WTC11 (cell line): Measurements from ENCODE around the gene DNAJC18. TPM values are rescaled to one million over a fixed set of nuclear protein-coding genes. Genes with fewer than 3 reads are reported as not detected.
A peak's percentile ranks its signal among the peaks of the same experiment; 100 is the strongest.
"Not testable (repeated sequence)": the region's sequence is repeated elsewhere in the genome, so short reads cannot be mapped to it uniquely, and the experiment has no call there.

Experiments
- ATAC-seq: fragments of 200-7000 bp; cut with Tn5 transposase; 2 replicates; pipeline ENCODE4 v1.10.0; 2021; ENCODE audit warnings: mild to moderate bottlenecking, moderate library complexity
- CTCF ChIA-PET: fragments of 300-600 bp; sonication (Branson Sonifier 250); formaldehyde crosslinking; loops from one replicate; lab custom pipeline; 2021; ENCODE audit warnings: antibody characterized with exemption; lab: Charles Lee
- POLR2A ChIA-PET: fragments of 350-600 bp; sonication (Branson Sonifier 250); formaldehyde crosslinking; loops from one replicate; lab custom pipeline; 2021; ENCODE audit warnings: antibody characterized with exemption; lab: Charles Lee
- DNase-seq: peaks from one replicate; pipeline ENCODE4 v3.0.0; 2021; ENCODE audit warnings: low spot score
- H3K27ac Mint-ChIP-seq: 2 replicates; pipeline ENCODE4 v1.8.0; 2021; ENCODE audit warnings: mixed read lengths
- H3K27me3 Mint-ChIP-seq: 2 replicates; pipeline ENCODE4 v1.8.0; 2021; ENCODE audit warnings: low read depth, mild to moderate bottlenecking, moderate library complexity, mixed read lengths
- H3K36me3 Mint-ChIP-seq: 2 replicates; pipeline ENCODE4 v1.8.0; 2021; ENCODE audit warnings: mixed read lengths
- H3K4me1 Mint-ChIP-seq: 2 replicates; pipeline ENCODE4 v1.8.0; 2022; ENCODE audit warnings: mixed read lengths
- H3K4me3 Mint-ChIP-seq: 2 replicates; pipeline ENCODE4 v1.8.0; 2021; ENCODE audit warnings: mild to moderate bottlenecking, moderate library complexity, mixed read lengths
- H3K9me3 Mint-ChIP-seq: 2 replicates; pipeline ENCODE4 v1.8.0; 2021; ENCODE audit warnings: mixed read lengths
- GRHL2 ChIP-seq: fragments of 250-450 bp; sonication (Bioruptor Pico); IDR thresholded peaks from 2 replicates; pipeline ENCODE4 v1.8.0; 2022; ENCODE audit warnings: mild to moderate bottlenecking, moderate library complexity; ENCODE audit not compliant: insufficient replicate concordance, severe bottlenecking
- SOX15 ChIP-seq: fragments of 250-450 bp; sonication (Bioruptor Pico); IDR thresholded peaks from 2 replicates; pipeline ENCODE4 v1.9.0; 2021; ENCODE audit warnings: mild to moderate bottlenecking
- SP1 ChIP-seq: sonication (generic); formaldehyde crosslinking; conservative IDR thresholded peaks from 2 replicates; pipeline ENCODE4 v1.8.1; 2022; ENCODE audit warnings: missing genetic modification reagents
- total RNA-seq: library from RNA; stranded (reverse); gene quantifications from 3 replicates; pipeline ENCODE4 v1.2.3, GENCODE V29; 2021
- TF ChIP-seq, protein P1 (sequence below): fragments of 250-450 bp; sonication (Bioruptor Pico); IDR thresholded peaks from 2 replicates; pipeline ENCODE4 v1.9.0; 2021; ENCODE audit warnings: mild to moderate bottlenecking, borderline replicate concordance
- TF ChIP-seq, protein P2 (sequence below): sonication (generic); formaldehyde crosslinking; IDR thresholded peaks from 2 replicates; pipeline ENCODE4 v1.8.0; 2023; ENCODE audit warnings: missing genetic modification reagents
- TF ChIP-seq, protein P3 (sequence below): sonication (generic); formaldehyde crosslinking; IDR thresholded peaks from 2 replicates; pipeline ENCODE4 v1.8.0; 2023; ENCODE audit warnings: mild to moderate bottlenecking, missing genetic modification reagents
- TF ChIP-seq, protein P4 (sequence below): sonication (generic); formaldehyde crosslinking; IDR thresholded peaks from 2 replicates; pipeline ENCODE4 v1.8.1; 2022; ENCODE audit warnings: mild to moderate bottlenecking, missing genetic modification reagents, moderate library complexity, borderline replicate concordance
- TF ChIP-seq, protein P5 (sequence below): sonication (generic); formaldehyde crosslinking; IDR thresholded peaks from 2 replicates; pipeline ENCODE4 v1.8.0; 2022; ENCODE audit warnings: mild to moderate bottlenecking, missing genetic modification reagents
- TF ChIP-seq, protein P6 (sequence below): sonication (generic); formaldehyde crosslinking; IDR thresholded peaks from 2 replicates; pipeline ENCODE4 v1.8.1; 2022; ENCODE audit warnings: missing genetic modification reagents, borderline replicate concordance
- TF ChIP-seq, protein P7 (sequence below): sonication (generic); formaldehyde crosslinking; IDR thresholded peaks from 2 replicates; pipeline ENCODE4 v1.8.0; 2022; ENCODE audit warnings: mild to moderate bottlenecking, missing genetic modification reagents
- TF ChIP-seq, protein P8 (sequence below): sonication (generic); formaldehyde crosslinking; IDR thresholded peaks from 2 replicates; pipeline ENCODE4 v1.8.0; 2023; ENCODE audit warnings: missing genetic modification reagents, mild to moderate bottlenecking, borderline replicate concordance
- TF ChIP-seq, protein P9 (sequence below): sonication (generic); formaldehyde crosslinking; IDR thresholded peaks from 2 replicates; pipeline ENCODE4 v1.8.1; 2023; ENCODE audit warnings: mild to moderate bottlenecking, missing genetic modification reagents, moderate library complexity

Gene DNAJC18
- total RNA-seq, 1 experiment from 2014 or later = 23.7 TPM

DNA sequence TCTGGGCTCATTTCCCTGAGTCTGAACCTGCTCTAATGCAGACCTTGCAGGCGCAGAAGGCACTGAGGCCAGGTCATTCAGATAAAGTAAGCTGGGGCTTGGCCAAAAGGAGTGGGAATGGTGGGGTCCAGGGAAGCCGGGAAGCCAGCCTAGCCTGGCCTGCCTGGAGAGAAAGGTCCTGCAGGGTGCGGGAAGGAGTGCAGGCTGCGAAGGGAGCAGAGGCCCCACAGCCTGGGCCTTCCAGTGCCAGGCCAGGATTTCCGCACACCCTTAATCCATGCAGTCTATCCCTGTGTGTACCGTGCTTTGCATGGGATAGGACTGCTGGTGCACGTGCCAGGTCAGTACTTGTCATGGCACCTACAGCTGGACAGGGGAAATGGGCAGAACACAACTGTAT, 46.9 kb upstream of the DNAJC18 start (continued):
- TF ChIP-seq, protein P1, sequence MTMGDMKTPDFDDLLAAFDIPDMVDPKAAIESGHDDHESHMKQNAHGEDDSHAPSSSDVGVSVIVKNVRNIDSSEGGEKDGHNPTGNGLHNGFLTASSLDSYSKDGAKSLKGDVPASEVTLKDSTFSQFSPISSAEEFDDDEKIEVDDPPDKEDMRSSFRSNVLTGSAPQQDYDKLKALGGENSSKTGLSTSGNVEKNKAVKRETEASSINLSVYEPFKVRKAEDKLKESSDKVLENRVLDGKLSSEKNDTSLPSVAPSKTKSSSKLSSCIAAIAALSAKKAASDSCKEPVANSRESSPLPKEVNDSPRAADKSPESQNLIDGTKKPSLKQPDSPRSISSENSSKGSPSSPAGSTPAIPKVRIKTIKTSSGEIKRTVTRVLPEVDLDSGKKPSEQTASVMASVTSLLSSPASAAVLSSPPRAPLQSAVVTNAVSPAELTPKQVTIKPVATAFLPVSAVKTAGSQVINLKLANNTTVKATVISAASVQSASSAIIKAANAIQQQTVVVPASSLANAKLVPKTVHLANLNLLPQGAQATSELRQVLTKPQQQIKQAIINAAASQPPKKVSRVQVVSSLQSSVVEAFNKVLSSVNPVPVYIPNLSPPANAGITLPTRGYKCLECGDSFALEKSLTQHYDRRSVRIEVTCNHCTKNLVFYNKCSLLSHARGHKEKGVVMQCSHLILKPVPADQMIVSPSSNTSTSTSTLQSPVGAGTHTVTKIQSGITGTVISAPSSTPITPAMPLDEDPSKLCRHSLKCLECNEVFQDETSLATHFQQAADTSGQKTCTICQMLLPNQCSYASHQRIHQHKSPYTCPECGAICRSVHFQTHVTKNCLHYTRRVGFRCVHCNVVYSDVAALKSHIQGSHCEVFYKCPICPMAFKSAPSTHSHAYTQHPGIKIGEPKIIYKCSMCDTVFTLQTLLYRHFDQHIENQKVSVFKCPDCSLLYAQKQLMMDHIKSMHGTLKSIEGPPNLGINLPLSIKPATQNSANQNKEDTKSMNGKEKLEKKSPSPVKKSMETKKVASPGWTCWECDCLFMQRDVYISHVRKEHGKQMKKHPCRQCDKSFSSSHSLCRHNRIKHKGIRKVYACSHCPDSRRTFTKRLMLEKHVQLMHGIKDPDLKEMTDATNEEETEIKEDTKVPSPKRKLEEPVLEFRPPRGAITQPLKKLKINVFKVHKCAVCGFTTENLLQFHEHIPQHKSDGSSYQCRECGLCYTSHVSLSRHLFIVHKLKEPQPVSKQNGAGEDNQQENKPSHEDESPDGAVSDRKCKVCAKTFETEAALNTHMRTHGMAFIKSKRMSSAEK (CRISPR knock-in tag) = no peak
- TF ChIP-seq SP1 (CRISPR knock-in tag) = peak; percentile 30; the same call in 1 of the 2 replicates
- TF ChIP-seq, protein P2, sequence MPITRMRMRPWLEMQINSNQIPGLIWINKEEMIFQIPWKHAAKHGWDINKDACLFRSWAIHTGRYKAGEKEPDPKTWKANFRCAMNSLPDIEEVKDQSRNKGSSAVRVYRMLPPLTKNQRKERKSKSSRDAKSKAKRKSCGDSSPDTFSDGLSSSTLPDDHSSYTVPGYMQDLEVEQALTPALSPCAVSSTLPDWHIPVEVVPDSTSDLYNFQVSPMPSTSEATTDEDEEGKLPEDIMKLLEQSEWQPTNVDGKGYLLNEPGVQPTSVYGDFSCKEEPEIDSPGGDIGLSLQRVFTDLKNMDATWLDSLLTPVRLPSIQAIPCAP = no peak
- TF ChIP-seq, protein P3, sequence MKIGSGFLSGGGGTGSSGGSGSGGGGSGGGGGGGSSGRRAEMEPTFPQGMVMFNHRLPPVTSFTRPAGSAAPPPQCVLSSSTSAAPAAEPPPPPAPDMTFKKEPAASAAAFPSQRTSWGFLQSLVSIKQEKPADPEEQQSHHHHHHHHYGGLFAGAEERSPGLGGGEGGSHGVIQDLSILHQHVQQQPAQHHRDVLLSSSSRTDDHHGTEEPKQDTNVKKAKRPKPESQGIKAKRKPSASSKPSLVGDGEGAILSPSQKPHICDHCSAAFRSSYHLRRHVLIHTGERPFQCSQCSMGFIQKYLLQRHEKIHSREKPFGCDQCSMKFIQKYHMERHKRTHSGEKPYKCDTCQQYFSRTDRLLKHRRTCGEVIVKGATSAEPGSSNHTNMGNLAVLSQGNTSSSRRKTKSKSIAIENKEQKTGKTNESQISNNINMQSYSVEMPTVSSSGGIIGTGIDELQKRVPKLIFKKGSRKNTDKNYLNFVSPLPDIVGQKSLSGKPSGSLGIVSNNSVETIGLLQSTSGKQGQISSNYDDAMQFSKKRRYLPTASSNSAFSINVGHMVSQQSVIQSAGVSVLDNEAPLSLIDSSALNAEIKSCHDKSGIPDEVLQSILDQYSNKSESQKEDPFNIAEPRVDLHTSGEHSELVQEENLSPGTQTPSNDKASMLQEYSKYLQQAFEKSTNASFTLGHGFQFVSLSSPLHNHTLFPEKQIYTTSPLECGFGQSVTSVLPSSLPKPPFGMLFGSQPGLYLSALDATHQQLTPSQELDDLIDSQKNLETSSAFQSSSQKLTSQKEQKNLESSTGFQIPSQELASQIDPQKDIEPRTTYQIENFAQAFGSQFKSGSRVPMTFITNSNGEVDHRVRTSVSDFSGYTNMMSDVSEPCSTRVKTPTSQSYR (CRISPR knock-in tag) = no peak
- TF ChIP-seq, protein P4, sequence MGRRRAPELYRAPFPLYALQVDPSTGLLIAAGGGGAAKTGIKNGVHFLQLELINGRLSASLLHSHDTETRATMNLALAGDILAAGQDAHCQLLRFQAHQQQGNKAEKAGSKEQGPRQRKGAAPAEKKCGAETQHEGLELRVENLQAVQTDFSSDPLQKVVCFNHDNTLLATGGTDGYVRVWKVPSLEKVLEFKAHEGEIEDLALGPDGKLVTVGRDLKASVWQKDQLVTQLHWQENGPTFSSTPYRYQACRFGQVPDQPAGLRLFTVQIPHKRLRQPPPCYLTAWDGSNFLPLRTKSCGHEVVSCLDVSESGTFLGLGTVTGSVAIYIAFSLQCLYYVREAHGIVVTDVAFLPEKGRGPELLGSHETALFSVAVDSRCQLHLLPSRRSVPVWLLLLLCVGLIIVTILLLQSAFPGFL = no peak

DNA sequence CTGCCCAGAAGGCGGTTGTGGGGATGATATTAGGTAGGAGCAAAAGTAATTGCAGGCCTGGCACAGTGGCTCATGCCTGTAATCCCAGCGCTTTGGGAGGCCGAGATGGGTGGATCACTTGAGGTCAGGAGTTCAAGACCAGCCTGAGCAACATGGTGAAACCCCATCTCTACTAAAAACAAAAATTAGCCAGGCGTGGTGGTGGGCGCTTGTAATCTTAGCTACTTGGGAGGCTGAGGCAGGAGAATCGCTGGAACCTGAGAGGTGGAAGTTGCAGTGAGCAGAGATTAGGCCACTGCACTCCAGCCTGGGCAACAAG, 43.5 kb upstream of the DNAJC18 start:
- H3K9me3 Mint-ChIP-seq, H3K36me3 Mint-ChIP-seq, H3K4me3 Mint-ChIP-seq, POLR2A ChIA-PET, H3K27me3 Mint-ChIP-seq, ATAC-seq, DNase-seq: not testable (repeated sequence)
- CTCF ChIA-PET = interaction anchor here (0.6 to 1.5 kb wide), 3 partner anchors 31 to 865 kb away, joined by 3 to 6 read pairs (median 5); no protein-coding TSS in a partner anchor
- peak overlapping the region; percentile 25; the same call in 1 of the 2 replicates for H3K27ac Mint-ChIP-seq
- H3K4me1 Mint-ChIP-seq = peaks cover 20% of the 10 kb centered on the region

DNA sequence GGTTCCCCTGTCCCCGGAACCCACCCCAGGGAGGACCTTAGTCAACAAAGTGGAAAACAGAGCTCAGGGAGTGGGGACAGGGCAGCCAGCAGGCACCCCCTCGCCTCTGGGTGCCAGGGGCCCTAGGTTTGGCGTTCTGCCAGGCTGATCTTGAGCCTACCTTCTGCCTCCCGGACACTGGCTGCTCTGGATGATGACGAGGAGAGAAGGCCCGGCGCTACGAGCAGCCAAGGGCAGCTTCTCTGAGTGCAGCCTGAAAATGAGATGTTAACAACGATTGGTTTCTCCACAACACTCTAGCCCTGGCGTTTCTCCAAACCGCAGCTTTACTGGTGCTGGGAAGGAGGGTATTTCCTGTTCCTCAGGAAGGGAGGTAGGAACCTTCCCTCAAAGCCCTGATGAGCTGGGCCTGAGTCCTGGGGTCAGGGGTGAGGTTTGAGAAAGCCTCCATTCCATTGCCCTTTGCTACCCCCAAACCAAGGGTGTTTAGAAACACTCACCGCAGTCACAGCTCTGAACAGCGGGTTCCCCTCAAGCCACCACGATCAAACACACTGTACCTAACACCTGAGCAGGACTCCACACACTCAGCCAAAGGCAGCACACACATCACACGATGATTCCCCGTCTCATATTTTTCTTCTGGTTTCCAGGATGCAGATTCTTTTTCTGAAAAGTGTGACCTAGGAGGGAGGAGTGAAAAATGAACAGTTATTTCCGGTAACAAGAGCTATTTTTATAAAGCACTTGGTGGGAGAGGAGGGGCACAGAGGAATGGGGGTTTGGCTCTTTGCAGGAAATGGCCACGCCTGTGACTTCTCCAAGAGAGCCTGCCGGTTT, 42.9 kb upstream of the DNAJC18 start, which contains the start of gene STING1:
STING1 (minus strand) TSS at position 709 of the 840 bp plus-strand sequence. CDS start 1,054 bp downstream, outside the sequence.
- H3K27me3 Mint-ChIP-seq = no peaks in the 10 kb centered on the region
- no peak within 1 kb of the TSS for H3K4me3 Mint-ChIP-seq
- ChIA-PET CTCF (interaction anchor here (0.6 to 1.8 kb wide), 9 partner anchors 8 to 865 kb away, joined by 3 to 15 read pairs (median 3); no protein-coding TSS in a partner anchor), POLR2A (interaction anchor here (0.6 to 1.2 kb wide), 3 partner anchors 9 to 43 kb away, joined by 3 read pairs; partner anchors contain the start of gene DNAJC18)
- ATAC-seq = no peak
- no peaks in the 10 kb centered on the region for H3K9me3 Mint-ChIP-seq
- no peaks in the 10 kb centered on the region for H3K36me3 Mint-ChIP-seq
- H3K4me1 Mint-ChIP-seq = peaks cover 20% of the 10 kb centered on the region
- DNase-seq = no peak
- peak within 1 kb of the TSS; percentile 53 for H3K27ac Mint-ChIP-seq
- TF ChIP-seq, protein P5, sequence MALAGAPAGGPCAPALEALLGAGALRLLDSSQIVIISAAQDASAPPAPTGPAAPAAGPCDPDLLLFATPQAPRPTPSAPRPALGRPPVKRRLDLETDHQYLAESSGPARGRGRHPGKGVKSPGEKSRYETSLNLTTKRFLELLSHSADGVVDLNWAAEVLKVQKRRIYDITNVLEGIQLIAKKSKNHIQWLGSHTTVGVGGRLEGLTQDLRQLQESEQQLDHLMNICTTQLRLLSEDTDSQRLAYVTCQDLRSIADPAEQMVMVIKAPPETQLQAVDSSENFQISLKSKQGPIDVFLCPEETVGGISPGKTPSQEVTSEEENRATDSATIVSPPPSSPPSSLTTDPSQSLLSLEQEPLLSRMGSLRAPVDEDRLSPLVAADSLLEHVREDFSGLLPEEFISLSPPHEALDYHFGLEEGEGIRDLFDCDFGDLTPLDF (CRISPR knock-in tag) = no peak
- TF ChIP-seq GRHL2 (CRISPR knock-in tag) (no peak), SOX15 (CRISPR knock-in tag) (no peak)
- TF ChIP-seq, protein P6, sequence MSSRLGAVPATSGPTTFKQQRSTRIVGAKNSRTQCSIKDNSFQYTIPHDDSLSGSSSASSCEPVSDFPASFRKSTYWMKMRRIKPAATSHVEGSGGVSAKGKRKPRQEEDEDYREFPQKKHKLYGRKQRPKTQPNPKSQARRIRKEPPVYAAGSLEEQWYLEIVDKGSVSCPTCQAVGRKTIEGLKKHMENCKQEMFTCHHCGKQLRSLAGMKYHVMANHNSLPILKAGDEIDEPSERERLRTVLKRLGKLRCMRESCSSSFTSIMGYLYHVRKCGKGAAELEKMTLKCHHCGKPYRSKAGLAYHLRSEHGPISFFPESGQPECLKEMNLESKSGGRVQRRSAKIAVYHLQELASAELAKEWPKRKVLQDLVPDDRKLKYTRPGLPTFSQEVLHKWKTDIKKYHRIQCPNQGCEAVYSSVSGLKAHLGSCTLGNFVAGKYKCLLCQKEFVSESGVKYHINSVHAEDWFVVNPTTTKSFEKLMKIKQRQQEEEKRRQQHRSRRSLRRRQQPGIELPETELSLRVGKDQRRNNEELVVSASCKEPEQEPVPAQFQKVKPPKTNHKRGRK = no peak
- TF ChIP-seq, protein P7, sequence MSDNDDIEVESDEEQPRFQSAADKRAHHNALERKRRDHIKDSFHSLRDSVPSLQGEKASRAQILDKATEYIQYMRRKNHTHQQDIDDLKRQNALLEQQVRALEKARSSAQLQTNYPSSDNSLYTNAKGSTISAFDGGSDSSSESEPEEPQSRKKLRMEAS (CRISPR knock-in tag) = no peak
- TF ChIP-seq, protein P8, sequence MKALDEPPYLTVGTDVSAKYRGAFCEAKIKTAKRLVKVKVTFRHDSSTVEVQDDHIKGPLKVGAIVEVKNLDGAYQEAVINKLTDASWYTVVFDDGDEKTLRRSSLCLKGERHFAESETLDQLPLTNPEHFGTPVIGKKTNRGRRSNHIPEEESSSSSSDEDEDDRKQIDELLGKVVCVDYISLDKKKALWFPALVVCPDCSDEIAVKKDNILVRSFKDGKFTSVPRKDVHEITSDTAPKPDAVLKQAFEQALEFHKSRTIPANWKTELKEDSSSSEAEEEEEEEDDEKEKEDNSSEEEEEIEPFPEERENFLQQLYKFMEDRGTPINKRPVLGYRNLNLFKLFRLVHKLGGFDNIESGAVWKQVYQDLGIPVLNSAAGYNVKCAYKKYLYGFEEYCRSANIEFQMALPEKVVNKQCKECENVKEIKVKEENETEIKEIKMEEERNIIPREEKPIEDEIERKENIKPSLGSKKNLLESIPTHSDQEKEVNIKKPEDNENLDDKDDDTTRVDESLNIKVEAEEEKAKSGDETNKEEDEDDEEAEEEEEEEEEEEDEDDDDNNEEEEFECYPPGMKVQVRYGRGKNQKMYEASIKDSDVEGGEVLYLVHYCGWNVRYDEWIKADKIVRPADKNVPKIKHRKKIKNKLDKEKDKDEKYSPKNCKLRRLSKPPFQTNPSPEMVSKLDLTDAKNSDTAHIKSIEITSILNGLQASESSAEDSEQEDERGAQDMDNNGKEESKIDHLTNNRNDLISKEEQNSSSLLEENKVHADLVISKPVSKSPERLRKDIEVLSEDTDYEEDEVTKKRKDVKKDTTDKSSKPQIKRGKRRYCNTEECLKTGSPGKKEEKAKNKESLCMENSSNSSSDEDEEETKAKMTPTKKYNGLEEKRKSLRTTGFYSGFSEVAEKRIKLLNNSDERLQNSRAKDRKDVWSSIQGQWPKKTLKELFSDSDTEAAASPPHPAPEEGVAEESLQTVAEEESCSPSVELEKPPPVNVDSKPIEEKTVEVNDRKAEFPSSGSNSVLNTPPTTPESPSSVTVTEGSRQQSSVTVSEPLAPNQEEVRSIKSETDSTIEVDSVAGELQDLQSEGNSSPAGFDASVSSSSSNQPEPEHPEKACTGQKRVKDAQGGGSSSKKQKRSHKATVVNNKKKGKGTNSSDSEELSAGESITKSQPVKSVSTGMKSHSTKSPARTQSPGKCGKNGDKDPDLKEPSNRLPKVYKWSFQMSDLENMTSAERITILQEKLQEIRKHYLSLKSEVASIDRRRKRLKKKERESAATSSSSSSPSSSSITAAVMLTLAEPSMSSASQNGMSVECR (CRISPR knock-in tag) = no peak
- TF ChIP-seq, protein P9, sequence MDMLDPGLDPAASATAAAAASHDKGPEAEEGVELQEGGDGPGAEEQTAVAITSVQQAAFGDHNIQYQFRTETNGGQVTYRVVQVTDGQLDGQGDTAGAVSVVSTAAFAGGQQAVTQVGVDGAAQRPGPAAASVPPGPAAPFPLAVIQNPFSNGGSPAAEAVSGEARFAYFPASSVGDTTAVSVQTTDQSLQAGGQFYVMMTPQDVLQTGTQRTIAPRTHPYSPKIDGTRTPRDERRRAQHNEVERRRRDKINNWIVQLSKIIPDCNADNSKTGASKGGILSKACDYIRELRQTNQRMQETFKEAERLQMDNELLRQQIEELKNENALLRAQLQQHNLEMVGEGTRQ (CRISPR knock-in tag) = no peak
